PFSK-1 (cell line): ENCODE results near the gene FKBP11.

Experiments used
- FOXP2 ChIP-seq: optimal IDR thresholded peaks from 2 replicates; pipeline ENCODE3; 2011; ENCODE audit warnings: borderline replicate concordance, control low read depth, inconsistent platforms; ENCODE audit not compliant: insufficient read depth; ENCODE audit errors: extremely low read length, extremely low read depth
- POLR2AphosphoS5 ChIP-seq: IDR thresholded peaks from 2 replicates; pipeline ENCODE4 v1.6.1; 2012; ENCODE audit warnings: low read depth, mild to moderate bottlenecking, control low read depth, low read length, moderate library complexity
- REST ChIP-seq, 2 experiments: IDR thresholded peaks; 2 replicates each; pipeline versions ENCODE4 v1.6.1 to v1.8.0; 2011 to 2012; ENCODE audit warnings: low read depth in 2 of 2, low read length in 2 of 2, control low read depth in 1 of 2, inconsistent platforms in 1 of 2, mild to moderate bottlenecking in 1 of 2, moderate library complexity in 1 of 2; ENCODE audit not compliant: insufficient read depth in 1 of 2
- SIN3A ChIP-seq: IDR thresholded peaks from 2 replicates; pipeline ENCODE4 v1.6.1; 2012; ENCODE audit warnings: mild to moderate bottlenecking, low read length, moderate library complexity, borderline replicate concordance; ENCODE audit not compliant: insufficient read depth
- TAF1 ChIP-seq: IDR thresholded peaks from 2 replicates; pipeline ENCODE4 v1.6.1; 2012; ENCODE audit warnings: low read length, control low read depth, borderline replicate concordance; ENCODE audit not compliant: insufficient read depth

GRCh38 chr12:48936379-48936979 lies 11.2 kb upstream of the FKBP11 start:
- TF ChIP-seq REST (IDR thresholded peaks at IDR 0.05; ENCODE audit: insufficient read depth in 1 of 2, low read depth in 2 of 2, low read length in 2 of 2) = no peak
- no peak for TF ChIP-seq POLR2AphosphoS5
- TF ChIP-seq SIN3A = no peak
- TF ChIP-seq FOXP2 = no peak
- no peak for TF ChIP-seq TAF1
